Upper lobe of left lung (tissue), 6 donors: ENCODE data around the gene KLHL40. TPM values are rescaled to one million over a fixed set of nuclear protein-coding genes. Genes with fewer than 3 reads are reported as not detected.
A peak's percentile ranks its signal among the peaks of the same experiment; 100 is the strongest.

Experiments
- ATAC-seq, 2 donors: fragments of 200-7000 bp; cut with Tn5 transposase; one replicate each; pipeline ENCODE4 v1.9.1; 2022; ENCODE audit warnings: mild to moderate bottlenecking in 2 of 2, moderate library complexity in 2 of 2; ENCODE audit not compliant: low FRiP score in 2 of 2
- DNase-seq, 2 donors: peaks; one replicate each; pipeline ENCODE4 v3.0.0-alpha.2; 2019 to 2020
- H3K27ac ChIP-seq, 4 donors: fragments of 200-600 bp; sonication (generic); one replicate each; pipeline ENCODE4 v1.5.1; 2016 to 2019
- H3K27me3 ChIP-seq, 4 donors: fragments of 200-600 bp; sonication (generic); one replicate each; pipeline ENCODE4 v1.5.1; 2017 to 2019
- H3K36me3 ChIP-seq, 4 donors: fragments of 200-600 bp; sonication (generic); one replicate each; pipeline ENCODE4 v1.5.1; 2016 to 2019
- H3K4me1 ChIP-seq, 4 donors: fragments of 200-600 bp; sonication (generic); one replicate each; pipeline ENCODE4 v1.5.1; 2018 to 2019
- H3K4me3 ChIP-seq, 4 donors: fragments of 200-600 bp; sonication (generic); one replicate each; pipeline ENCODE4 v1.5.1; 2017 to 2019; ENCODE audit warnings: mild to moderate bottlenecking in 2 of 4, moderate library complexity in 1 of 4
- H3K9me3 ChIP-seq, 4 donors: fragments of 200-600 bp; sonication (generic); one replicate each; pipeline ENCODE4 v1.5.1; 2018 to 2019
- EP300 ChIP-seq, 4 donors: sonication (generic); formaldehyde crosslinking; IDR thresholded peaks; one replicate each; pipeline ENCODE4 v1.5.1; 2017; ENCODE audit warnings: antibody characterized with exemption in 4 of 4, control low read depth in 2 of 4
- POLR2A ChIP-seq, 4 donors: fragments of 450-650 bp; IDR thresholded peaks; one replicate each; pipeline ENCODE4 v1.5.1; 2016 to 2017; ENCODE audit warnings: antibody characterized with exemption in 4 of 4, mild to moderate bottlenecking in 2 of 4
- POLR2AphosphoS5 ChIP-seq, 2 donors: sonication (generic); formaldehyde crosslinking; IDR thresholded peaks; one replicate each; pipeline ENCODE4 v1.5.1; 2017; ENCODE audit warnings: antibody characterized with exemption in 2 of 2
- WGBS, 2 donors: methylation state at CpG; one replicate each; pipeline ENCODE4 v1.1.5; 2017 to 2018; 5-methylcytosine and 5-hydroxymethylcytosine counted together
- total RNA-seq, 6 donors: library from RNA; depleted of rRNA in 4 of 6; stranded (reverse); fragments of >200 nt in 4 of 6; gene quantifications; one replicate each; pipeline versions ENCODE4 v1.1.0 to v1.2.1, GENCODE V29; 2016 to 2021
- TF ChIP-seq, protein P1 (sequence below), 6 experiments: fragments of 450-650 bp in 4 of 6; fragments of 200-600 bp in 2 of 6; sonication (generic) in 2 of 6; IDR thresholded peaks; one replicate each; pipeline ENCODE4 v1.5.1; 2016 to 2019; ENCODE audit warnings: antibody characterized with exemption in 6 of 6
- donor health status: DM: no; HTN: no; CAD: no; lungs with moderate emphysema.
- donor health status: DM: no; HTN: yes; CAD: no; lungs with severe emphysema.

The KLHL40 gene
- total RNA-seq, 6 donors from 2014 or later: not detected

DNA sequence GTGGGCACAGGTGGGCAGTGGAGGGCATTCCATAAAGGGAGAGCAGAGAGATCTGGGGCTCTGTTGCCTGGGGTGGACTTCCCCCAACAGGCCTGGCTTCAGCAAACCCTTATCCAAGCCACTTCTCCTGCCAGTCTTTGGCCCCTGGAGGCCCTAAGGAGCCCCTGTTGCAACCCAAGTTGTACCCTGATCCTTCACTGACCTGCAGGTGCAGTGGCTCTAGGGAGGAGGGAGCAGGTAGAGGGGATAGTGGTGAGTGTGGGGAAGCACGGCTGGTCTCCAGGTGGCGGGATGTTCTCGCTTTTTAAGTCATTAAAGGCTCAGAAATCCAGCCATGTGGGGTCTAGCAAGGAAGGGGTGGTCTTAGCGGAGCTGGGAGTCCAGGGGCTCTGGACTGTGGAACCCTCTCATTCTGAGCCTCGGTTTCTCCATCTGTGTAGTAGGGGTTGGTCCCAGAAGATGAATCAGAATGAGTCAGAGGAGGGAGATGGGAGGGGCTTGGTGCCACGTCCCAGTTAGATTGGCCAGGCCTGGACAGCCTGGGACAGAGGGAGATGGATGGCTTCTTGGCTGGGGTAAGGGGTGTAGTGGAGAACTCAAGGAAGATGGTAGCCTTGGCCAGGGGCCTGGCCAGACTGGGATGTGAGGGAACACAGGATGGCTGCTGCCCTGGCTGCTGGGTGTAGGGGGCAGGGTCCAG is 29.2 kb upstream of the KLHL40 start:
- Histone ChIP-seq H3K27ac (peak overlapping the region in 3 of 4 donors; percentile 90 to 96 (median 94)), H3K36me3 (peaks cover 0 to 23% (median 10%) of the 10 kb centered on the region in 4 donors), H3K27me3 (no peaks in the 10 kb centered on the region), H3K9me3 (no peaks in the 10 kb centered on the region), H3K4me1 (peaks cover 33 to 43% (median 39%) of the 10 kb centered on the region in 4 donors), H3K4me3 (no peak overlapping the region)
- DNase-seq (no peak), ATAC-seq (peak in 1 of 2 donors; percentile 16)
- TF ChIP-seq POLR2A (IDR thresholded peaks at IDR 0.05): no peak
- no peak for TF ChIP-seq EP300 (IDR thresholded peaks at IDR 0.05)
- TF ChIP-seq, protein P1, sequence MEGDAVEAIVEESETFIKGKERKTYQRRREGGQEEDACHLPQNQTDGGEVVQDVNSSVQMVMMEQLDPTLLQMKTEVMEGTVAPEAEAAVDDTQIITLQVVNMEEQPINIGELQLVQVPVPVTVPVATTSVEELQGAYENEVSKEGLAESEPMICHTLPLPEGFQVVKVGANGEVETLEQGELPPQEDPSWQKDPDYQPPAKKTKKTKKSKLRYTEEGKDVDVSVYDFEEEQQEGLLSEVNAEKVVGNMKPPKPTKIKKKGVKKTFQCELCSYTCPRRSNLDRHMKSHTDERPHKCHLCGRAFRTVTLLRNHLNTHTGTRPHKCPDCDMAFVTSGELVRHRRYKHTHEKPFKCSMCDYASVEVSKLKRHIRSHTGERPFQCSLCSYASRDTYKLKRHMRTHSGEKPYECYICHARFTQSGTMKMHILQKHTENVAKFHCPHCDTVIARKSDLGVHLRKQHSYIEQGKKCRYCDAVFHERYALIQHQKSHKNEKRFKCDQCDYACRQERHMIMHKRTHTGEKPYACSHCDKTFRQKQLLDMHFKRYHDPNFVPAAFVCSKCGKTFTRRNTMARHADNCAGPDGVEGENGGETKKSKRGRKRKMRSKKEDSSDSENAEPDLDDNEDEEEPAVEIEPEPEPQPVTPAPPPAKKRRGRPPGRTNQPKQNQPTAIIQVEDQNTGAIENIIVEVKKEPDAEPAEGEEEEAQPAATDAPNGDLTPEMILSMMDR (IDR thresholded peaks at IDR 0.05): no peak
- WGBS, 2 donors: 94 to 97% methylated on average over 6 of the region's 6 CpGs

DNA sequence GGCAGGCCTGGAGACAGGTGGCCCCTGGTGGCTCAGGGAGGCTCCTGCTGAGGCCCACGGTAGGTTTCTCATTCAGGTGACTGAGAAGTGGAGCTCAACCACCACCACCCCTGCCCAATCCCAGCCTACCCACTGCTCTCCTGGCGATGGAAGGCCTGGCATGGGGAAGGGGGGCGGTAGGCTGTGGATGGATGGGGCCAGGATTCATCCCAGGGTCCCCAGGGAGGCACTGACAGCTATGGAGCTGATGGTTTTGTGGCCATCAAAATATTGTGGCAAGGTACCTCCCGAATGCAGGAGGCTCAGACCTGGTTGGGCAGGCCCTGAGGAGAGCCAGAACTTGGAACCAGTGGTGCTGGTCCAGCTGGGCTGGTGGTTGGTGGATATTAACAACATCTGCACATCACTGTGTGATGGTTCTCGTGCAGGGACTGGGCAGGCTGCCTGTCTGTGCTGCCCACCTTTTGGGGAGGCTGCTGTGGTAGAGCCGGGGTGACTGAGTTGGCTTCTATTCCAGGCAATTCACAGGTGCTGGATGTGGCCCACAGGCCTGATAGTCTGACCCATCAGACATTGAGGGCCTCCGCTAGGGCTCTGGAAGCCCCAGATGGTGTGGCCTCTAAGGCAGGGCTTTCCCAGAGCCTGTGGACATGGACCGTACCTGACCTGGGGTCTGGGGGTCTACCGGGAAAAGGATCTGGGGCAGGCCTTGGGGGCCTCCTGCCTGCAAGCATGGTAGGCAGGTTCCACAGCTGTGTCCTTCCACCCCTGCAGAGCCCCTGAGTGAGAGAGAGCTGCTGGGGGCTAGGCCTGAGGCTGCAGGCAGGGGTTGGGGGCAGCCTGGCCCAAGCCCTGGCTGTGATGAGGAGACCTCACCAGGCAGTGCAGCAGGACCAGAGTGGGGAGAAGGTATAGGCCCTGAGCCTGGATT is 28.4 kb upstream of the KLHL40 start:
- no peak for ATAC-seq
- 89 to 90% methylated on average over 6 to 7 of the region's 9 CpGs for WGBS, 2 donors
- no peaks in the 10 kb centered on the region for H3K9me3 ChIP-seq

DNA sequence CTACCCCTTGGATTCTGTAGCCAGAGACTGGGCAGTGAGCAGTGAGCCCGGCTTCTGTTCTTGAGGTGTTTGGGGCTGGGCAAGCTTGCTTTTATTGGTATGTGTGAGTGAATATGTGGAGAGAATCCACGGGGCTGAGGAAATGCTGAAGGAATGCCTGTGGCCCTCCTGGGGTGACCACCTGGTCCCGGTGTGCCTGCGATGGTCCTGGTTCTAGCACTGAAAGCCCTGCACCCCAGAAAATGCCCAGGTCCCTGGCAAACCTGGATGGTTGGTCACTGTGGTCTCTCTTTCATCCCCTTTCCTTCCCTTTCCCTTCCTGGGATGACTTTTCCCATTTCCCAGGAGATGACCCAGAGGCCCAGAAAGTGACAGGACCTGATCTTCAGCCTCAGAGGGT is 27.7 kb upstream of the KLHL40 start:
- no peak overlapping the region for H3K27ac ChIP-seq

More for the DNA sequence above, 28.4 kb upstream of the KLHL40 start:
- peak overlapping the region in 1 of 4 donors; percentile 90 for H3K27ac ChIP-seq
- peaks cover 30 to 36% (median 34%) of the 10 kb centered on the region in 4 donors for H3K4me1 ChIP-seq
- no peak overlapping the region for H3K4me3 ChIP-seq
- peaks cover 0 to 23% (median 10%) of the 10 kb centered on the region in 4 donors for H3K36me3 ChIP-seq
- no peak for TF ChIP-seq POLR2AphosphoS5 (IDR thresholded peaks at IDR 0.05)
- TF ChIP-seq EP300 (IDR thresholded peaks at IDR 0.05): no peak
- no peak for DNase-seq
- H3K27me3 ChIP-seq: no peaks in the 10 kb centered on the region

DNA sequence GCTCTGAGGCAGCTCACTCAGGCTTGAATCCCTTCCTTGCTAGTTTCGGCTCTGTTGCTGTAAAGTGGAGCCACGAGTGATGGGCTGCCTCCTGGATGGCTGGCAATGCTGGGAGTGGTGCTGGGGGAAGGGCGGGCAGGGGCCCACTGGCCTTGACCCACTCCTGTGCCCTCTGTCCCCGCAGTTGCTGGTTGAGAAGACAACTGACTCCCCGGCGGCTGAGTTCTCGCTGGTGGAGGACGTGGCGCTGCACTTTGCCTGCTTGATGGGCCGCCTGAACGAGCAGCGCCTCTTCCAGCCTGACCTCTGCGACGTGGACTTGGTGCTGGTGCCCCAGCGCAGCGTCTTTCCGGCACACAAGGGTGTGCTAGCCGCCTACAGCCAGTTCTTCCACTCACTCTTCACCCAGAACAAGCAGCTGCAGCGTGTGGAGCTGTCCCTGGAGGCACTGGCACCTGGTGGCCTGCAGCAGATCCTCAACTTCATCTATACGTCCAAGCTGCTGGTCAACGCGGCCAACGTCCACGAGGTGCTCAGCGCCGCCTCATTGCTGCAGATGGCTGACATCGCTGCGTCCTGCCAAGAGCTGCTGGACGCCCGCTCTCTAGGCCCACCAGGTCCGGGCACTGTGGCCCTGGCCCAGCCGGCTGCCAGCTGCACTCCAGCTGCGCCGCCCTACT is 27.1 kb upstream of the KLHL40 start:
- Histone ChIP-seq H3K9me3 (no peaks in the 10 kb centered on the region), H3K36me3 (peaks cover 0 to 23% (median 10%) of the 10 kb centered on the region in 4 donors), H3K4me1 (peaks cover 17 to 23% (median 21%) of the 10 kb centered on the region in 4 donors), H3K27ac (no peak overlapping the region), H3K4me3 (no peak overlapping the region), H3K27me3 (no peaks in the 10 kb centered on the region)
- ATAC-seq (no peak), DNase-seq (peak in 1 of 2 donors; percentile 82)
- WGBS, 2 donors: 83 to 92% methylated on average over 13 to 29 of the region's 34 CpGs
- no peak for TF ChIP-seq POLR2AphosphoS5 (IDR thresholded peaks at IDR 0.05)
- no peak for TF ChIP-seq POLR2A (IDR thresholded peaks at IDR 0.05)
- TF ChIP-seq, protein P1 (IDR thresholded peaks at IDR 0.05): no peak
- no peak for TF ChIP-seq EP300 (IDR thresholded peaks at IDR 0.05)

More for the DNA sequence above, 27.7 kb upstream of the KLHL40 start:
- TF ChIP-seq POLR2A (IDR thresholded peaks at IDR 0.05) (no peak), POLR2AphosphoS5 (IDR thresholded peaks at IDR 0.05) (no peak), EP300 (IDR thresholded peaks at IDR 0.05) (no peak)
- TF ChIP-seq, protein P1 (IDR thresholded peaks at IDR 0.05): no peak
- ATAC-seq: no peak
- peaks cover 0 to 23% (median 10%) of the 10 kb centered on the region in 4 donors for H3K36me3 ChIP-seq
- H3K9me3 ChIP-seq: no peaks in the 10 kb centered on the region
- DNase-seq: no peak
- no peak overlapping the region for H3K4me3 ChIP-seq
- no peaks in the 10 kb centered on the region for H3K27me3 ChIP-seq
- H3K4me1 ChIP-seq: peaks cover 23 to 29% (median 27%) of the 10 kb centered on the region in 4 donors
- WGBS, 2 donors: 88 to 100% methylated on average over 3 to 4 of the region's 4 CpGs
